ENCODE results near the gene KIF18B. TPM values are rescaled to one million over a fixed set of nuclear protein-coding genes. Genes with fewer than 3 reads are reported as not detected.

The KIF18B gene
- total RNA-seq, 3 donors from 2014 or later (not counting 1 experiment from before 2014, with no cell fraction given), result 0.53 to 1.3 (median 1.1) TPM

DNA sequence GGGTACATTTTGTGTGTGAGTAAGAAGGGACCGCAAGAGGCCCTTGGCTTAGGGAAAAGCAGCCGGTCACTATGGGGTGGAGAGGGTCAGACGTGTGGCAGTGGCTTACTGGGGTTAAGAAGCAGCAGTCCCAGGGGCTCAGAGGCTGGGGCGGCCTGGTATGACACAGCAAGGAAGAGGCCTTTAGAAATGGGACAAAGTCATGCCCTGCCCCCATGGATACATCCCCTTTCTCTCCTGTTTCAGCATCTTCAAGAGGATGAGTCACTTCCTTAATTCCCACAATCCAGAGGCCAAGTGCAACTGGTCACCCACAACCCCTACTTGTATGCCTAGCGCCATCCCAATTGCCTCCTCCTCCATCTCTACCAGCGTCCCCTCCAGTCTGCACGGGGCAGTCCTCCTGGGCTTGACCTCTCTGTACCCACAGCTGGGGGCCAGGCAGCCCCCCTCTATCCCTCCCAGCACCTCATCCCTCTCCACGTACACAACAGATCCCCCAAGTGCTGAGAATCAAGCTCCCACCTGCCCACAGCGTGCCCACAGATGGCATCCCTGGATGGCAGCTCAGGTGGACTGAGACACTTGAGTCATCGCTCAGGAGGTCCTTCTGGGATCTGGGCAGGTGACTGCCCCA lies 41.4 kb downstream of the KIF18B start:
- H3K9me3 Mint-ChIP-seq, result no peaks in the 10 kb centered on the region
- DNase-seq (no peak), ATAC-seq (no peak)
- 82% methylated on average over 10 of the region's 10 CpGs for WGBS (ENCODE audit: insufficient coverage)
- H3K27ac Mint-ChIP-seq, result no peak overlapping the region
- Histone ChIP-seq H3K36me3 (ENCODE audit: control insufficient read depth, insufficient read depth, low read length) (no peaks in the 10 kb centered on the region), H3K9me3 (ENCODE audit: control insufficient read depth, insufficient read depth, low read length) (no peaks in the 10 kb centered on the region), H3K27ac (ENCODE audit: low read length) (no peak overlapping the region), H3K4me1 (ENCODE audit: control insufficient read depth, insufficient read depth, low read length) (peaks cover 3% of the 10 kb centered on the region), H3K4me3 (ENCODE audit: low read length) (no peak overlapping the region), H3K27me3 (ENCODE audit: control insufficient read depth, insufficient read depth, low read length) (peaks cover 2% of the 10 kb centered on the region)
- intact Hi-C loops (cut with micrococcal nuclease), result no loop called here
- peaks cover 10 to 12% of the 10 kb centered on the region in 2 donors for H3K27me3 Mint-ChIP-seq (ENCODE audit: low read depth in 2 of 2)
- no peak for TF ChIP-seq CTCF (IDR thresholded peaks at IDR 0.05)
- peaks cover 0 to 6% of the 10 kb centered on the region in 2 donors for H3K4me1 Mint-ChIP-seq
- no peaks in the 10 kb centered on the region for H3K36me3 Mint-ChIP-seq
- H3K4me3 Mint-ChIP-seq, result no peak overlapping the region

DNA sequence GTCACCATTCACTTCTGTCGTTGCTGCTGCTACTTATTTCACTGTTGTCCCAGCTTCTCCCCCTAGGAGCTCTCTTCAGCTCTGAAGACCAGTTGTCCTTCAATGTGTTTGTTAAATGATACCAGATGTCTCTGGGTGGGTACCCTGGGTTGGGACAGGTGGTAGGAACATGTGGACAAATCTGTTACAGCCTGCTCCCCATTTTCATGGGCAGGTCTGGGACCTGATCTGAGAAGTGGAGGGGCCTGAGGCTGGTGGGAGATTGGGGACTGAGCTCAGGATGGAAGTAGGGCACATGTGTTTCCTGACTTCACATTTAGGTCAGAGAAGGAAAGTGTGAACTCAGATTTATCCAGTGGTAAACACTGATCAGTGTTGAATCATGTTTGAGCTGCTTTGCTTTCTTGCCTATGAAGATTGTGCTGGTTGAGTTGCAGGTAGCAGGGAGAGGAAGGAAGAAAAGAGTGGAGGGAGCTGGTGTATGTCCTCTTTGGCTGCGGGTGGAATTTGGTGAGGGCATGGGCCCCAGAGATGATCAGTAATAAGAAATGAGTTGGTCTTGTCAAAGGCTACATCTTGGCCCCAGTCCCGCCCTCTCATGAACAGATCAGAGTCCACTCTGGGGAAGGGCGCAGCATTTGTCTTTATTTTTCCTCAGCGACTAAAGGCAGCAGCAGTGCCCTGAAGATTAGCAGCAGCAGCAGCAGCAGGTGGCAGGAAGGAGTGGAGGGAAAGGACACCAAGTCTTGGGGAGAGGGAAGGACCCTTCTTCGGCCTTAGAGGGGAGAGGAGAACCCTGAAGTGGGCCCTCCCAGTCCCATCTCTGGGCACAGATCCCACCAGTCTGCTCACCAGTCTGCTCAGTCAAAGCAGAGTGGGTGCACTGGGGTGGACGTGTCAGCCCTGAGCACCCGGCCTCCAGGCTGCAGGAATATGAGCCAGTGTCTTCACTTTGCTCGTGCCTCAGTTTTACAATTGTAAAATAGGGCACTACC lies 42.3 kb downstream of the KIF18B start:
- Mint-ChIP-seq H3K4me1 (peaks cover 0 to 1% of the 10 kb centered on the region in 2 donors), H3K9me3 (no peaks in the 10 kb centered on the region), H3K27ac (no peak overlapping the region), H3K36me3 (no peaks in the 10 kb centered on the region), H3K27me3 (ENCODE audit: low read depth in 2 of 2) (peaks cover 6 to 11% of the 10 kb centered on the region in 2 donors), H3K4me3 (no peak overlapping the region)
- Histone ChIP-seq H3K36me3 (ENCODE audit: control insufficient read depth, insufficient read depth, low read length) (no peaks in the 10 kb centered on the region), H3K27me3 (ENCODE audit: control insufficient read depth, insufficient read depth, low read length) (no peaks in the 10 kb centered on the region), H3K4me3 (ENCODE audit: low read length) (no peak overlapping the region), H3K27ac (ENCODE audit: low read length) (no peak overlapping the region), H3K9me3 (ENCODE audit: control insufficient read depth, insufficient read depth, low read length) (no peaks in the 10 kb centered on the region), H3K4me1 (ENCODE audit: control insufficient read depth, insufficient read depth, low read length) (no peaks in the 10 kb centered on the region)
- no peak for TF ChIP-seq CTCF (IDR thresholded peaks at IDR 0.05)
- DNase-seq (no peak), ATAC-seq (no peak)
- intact Hi-C loops (cut with micrococcal nuclease), result no loop called here
- WGBS (ENCODE audit: insufficient coverage), result 86% methylated on average over 9 of the region's 9 CpGs

GRCh38 chr17:44904001-44904984 lies 43.3 kb downstream of the KIF18B start:
- H3K4me3 Mint-ChIP-seq, result no peak overlapping the region
- no peaks in the 10 kb centered on the region for H3K36me3 ChIP-seq (ENCODE audit: control insufficient read depth, insufficient read depth, low read length)
- H3K36me3 Mint-ChIP-seq, result no peaks in the 10 kb centered on the region
- H3K9me3 ChIP-seq (ENCODE audit: control insufficient read depth, insufficient read depth, low read length), result no peaks in the 10 kb centered on the region
- no peaks in the 10 kb centered on the region for H3K9me3 Mint-ChIP-seq
- H3K27me3 Mint-ChIP-seq (ENCODE audit: low read depth in 2 of 2), result peaks cover 6 to 11% of the 10 kb centered on the region in 2 donors
- no peak overlapping the region for H3K27ac ChIP-seq (ENCODE audit: low read length)
- intact Hi-C loops (cut with micrococcal nuclease), result no loop called here
- DNase-seq, result no peak
- peaks cover 6 to 11% of the 10 kb centered on the region in 2 donors for H3K4me1 Mint-ChIP-seq
- TF ChIP-seq CTCF (IDR thresholded peaks at IDR 0.05), result no peak
- WGBS (ENCODE audit: insufficient coverage), result 93% methylated on average over 35 of the region's 35 CpGs
- no peaks in the 10 kb centered on the region for H3K27me3 ChIP-seq (ENCODE audit: control insufficient read depth, insufficient read depth, low read length)
- H3K27ac Mint-ChIP-seq, result no peak overlapping the region
- H3K4me3 ChIP-seq (ENCODE audit: low read length), result no peak overlapping the region
- peaks cover 8% of the 10 kb centered on the region for H3K4me1 ChIP-seq (ENCODE audit: control insufficient read depth, insufficient read depth, low read length)
- no peak for ATAC-seq

Measured in natural killer cell (primary cell).